Skeletal muscle tissue (tissue), 4 donors: ENCODE results near the gene KCNIP2. TPM values are rescaled to one million over a fixed set of nuclear protein-coding genes. Genes with fewer than 3 reads are reported as not detected.

ENCODE experiments used
- H3K27ac ChIP-seq: one replicate; pipeline ENCODE4 v1.7.0; 2013; ENCODE audit warnings: mild to moderate bottlenecking, low read depth, low read length, inconsistent platforms
- H3K27me3 ChIP-seq, 3 donors: one replicate each; pipeline ENCODE4 v1.7.0; 2013; ENCODE audit warnings: low read length in 3 of 3; ENCODE audit not compliant: control insufficient read depth in 3 of 3, insufficient read depth in 3 of 3
- H3K36me3 ChIP-seq, 3 donors: one replicate each; pipeline ENCODE4 v1.7.0; 2013; ENCODE audit warnings: low read length in 3 of 3; ENCODE audit not compliant: control insufficient read depth in 3 of 3, insufficient read depth in 3 of 3
- H3K4me1 ChIP-seq, 3 donors: one replicate each; pipeline ENCODE4 v1.7.0; 2013; ENCODE audit warnings: low read length in 3 of 3, mild to moderate bottlenecking in 3 of 3; ENCODE audit not compliant: control insufficient read depth in 3 of 3, insufficient read depth in 3 of 3
- H3K4me3 ChIP-seq, 3 donors: one replicate each; pipeline ENCODE4 v1.7.0; 2013; ENCODE audit warnings: low read length in 3 of 3
- H3K9ac ChIP-seq, 3 donors: one replicate each; pipeline ENCODE4 v1.7.0; 2013; ENCODE audit warnings: low read length in 3 of 3, mild to moderate bottlenecking in 3 of 3, moderate library complexity in 2 of 3, low read depth in 1 of 3
- H3K9me3 ChIP-seq, 3 donors: one replicate each; pipeline ENCODE4 v1.7.0; 2013; ENCODE audit warnings: low read length in 3 of 3; ENCODE audit not compliant: control insufficient read depth in 3 of 3
- total RNA-seq: library from RNA; depleted of rRNA; stranded (reverse); fragments of >200 nt; gene quantifications from one replicate; pipeline ENCODE4 v1.2.3, GENCODE V29; 2014
- donor health status: Osteomylitis.

The KCNIP2 gene
- total RNA-seq, result 2.1 TPM

- Histone ChIP-seq H3K36me3 (peaks cover 3 to 27% (median 10%) of the 10 kb centered on the region in 3 donors), H3K9me3 (no peaks in the 10 kb centered on the region), H3K4me1 (peaks cover 13 to 35% (median 25%) of the 10 kb centered on the region in 3 donors), H3K4me3 (no peak within 1 kb of the TSS), H3K9ac (no peak within 1 kb of the TSS), H3K27me3 (no peaks in the 10 kb centered on the region), H3K27ac (no peak within 1 kb of the TSS)
Measured at GRCh38 chr10:101843032-101844021, at the start of gene KCNIP2. Gene KCNIP2, minus strand, starts transcription at chr10:101843800. Its CDS starts 232 bp downstream, at chr10:101843568.

- peaks cover 0 to 6% (median 2%) of the 10 kb centered on the region in 3 donors for H3K36me3 ChIP-seq
- H3K9me3 ChIP-seq, result no peaks in the 10 kb centered on the region
- no peaks in the 10 kb centered on the region for H3K27me3 ChIP-seq
- no peak overlapping the region for H3K9ac ChIP-seq
- H3K4me3 ChIP-seq, result no peak overlapping the region
- H3K27ac ChIP-seq, result no peak overlapping the region
- H3K4me1 ChIP-seq, result peaks cover 4 to 10% (median 5%) of the 10 kb centered on the region in 3 donors
Measured at GRCh38 chr10:101892782-101893391, 49.3 kb upstream of the KCNIP2 start.

- Histone ChIP-seq H3K4me1 (peaks cover 3 to 4% (median 4%) of the 10 kb centered on the region in 3 donors), H3K27ac (no peak overlapping the region)
Measured at GRCh38 chr10:101889256-101890210, 45.9 kb upstream of the KCNIP2 start.

GRCh38 chr10:101888251-101888949 is 44.8 kb upstream of the KCNIP2 start:
- no peaks in the 10 kb centered on the region for H3K4me1 ChIP-seq
- H3K9ac ChIP-seq, result no peak overlapping the region

More at GRCh38 chr10:101889256-101890210, 45.9 kb upstream of the KCNIP2 start:
- Histone ChIP-seq H3K9me3 (no peaks in the 10 kb centered on the region), H3K9ac (no peak overlapping the region), H3K27me3 (no peaks in the 10 kb centered on the region), H3K36me3 (peaks cover 0 to 6% (median 2%) of the 10 kb centered on the region in 3 donors), H3K4me3 (no peak overlapping the region)

GRCh38 chr10:101887775-101888174 is 44.2 kb upstream of the KCNIP2 start:
- no peak overlapping the region for H3K9ac ChIP-seq
- H3K4me1 ChIP-seq, result no peaks in the 10 kb centered on the region
- no peak overlapping the region for H3K4me3 ChIP-seq
- peaks cover 0 to 6% (median 2%) of the 10 kb centered on the region in 3 donors for H3K36me3 ChIP-seq
- H3K27me3 ChIP-seq, result no peaks in the 10 kb centered on the region
- H3K9me3 ChIP-seq, result no peaks in the 10 kb centered on the region
- no peak overlapping the region for H3K27ac ChIP-seq

More at GRCh38 chr10:101888251-101888949, 44.8 kb upstream of the KCNIP2 start:
- H3K27me3 ChIP-seq, result no peaks in the 10 kb centered on the region
- no peak overlapping the region for H3K4me3 ChIP-seq
- H3K36me3 ChIP-seq, result peaks cover 0 to 6% (median 2%) of the 10 kb centered on the region in 3 donors
- H3K27ac ChIP-seq, result no peak overlapping the region
- no peaks in the 10 kb centered on the region for H3K9me3 ChIP-seq

- Histone ChIP-seq H3K27ac (no peak overlapping the region), H3K4me1 (no peaks in the 10 kb centered on the region), H3K27me3 (no peaks in the 10 kb centered on the region), H3K9ac (no peak overlapping the region), H3K36me3 (peaks cover 0 to 6% (median 2%) of the 10 kb centered on the region in 3 donors), H3K9me3 (no peaks in the 10 kb centered on the region), H3K4me3 (no peak overlapping the region)
Measured at GRCh38 chr10:101886521-101887312, 43.1 kb upstream of the KCNIP2 start.

- Histone ChIP-seq H3K27me3 (no peaks in the 10 kb centered on the region), H3K36me3 (peaks cover 0 to 6% (median 0%) of the 10 kb centered on the region in 3 donors), H3K4me3 (no peak overlapping the region), H3K27ac (no peak overlapping the region), H3K9me3 (no peaks in the 10 kb centered on the region), H3K9ac (no peak overlapping the region), H3K4me1 (no peaks in the 10 kb centered on the region)
Measured at GRCh38 chr10:101881036-101881774, 37.6 kb upstream of the KCNIP2 start.

GRCh38 chr10:101880232-101880573 is 36.6 kb upstream of the KCNIP2 start:
- no peaks in the 10 kb centered on the region for H3K4me1 ChIP-seq
- H3K4me3 ChIP-seq, result no peak overlapping the region
- H3K9ac ChIP-seq, result no peak overlapping the region
- H3K27me3 ChIP-seq, result no peaks in the 10 kb centered on the region
- H3K9me3 ChIP-seq, result no peaks in the 10 kb centered on the region
- H3K36me3 ChIP-seq, result peaks cover 0 to 6% (median 0%) of the 10 kb centered on the region in 3 donors
- no peak overlapping the region for H3K27ac ChIP-seq
